K562 (cell line): ENCODE measurements around the gene EXOC6. TPM values are rescaled to one million over a fixed set of nuclear protein-coding genes. Genes with fewer than 3 reads are reported as not detected.

Source experiments
- CBFA2T3 ChIP-seq: fragments of 450-650 bp; IDR thresholded peaks from 2 replicates; pipeline ENCODE4 v1.6.1; 2017
- CTBP1 ChIP-seq: fragments of 450-650 bp; IDR thresholded peaks from 2 replicates; pipeline ENCODE4 v1.6.1; 2016; ENCODE audit warnings: borderline replicate concordance
- EP400 ChIP-seq: fragments of 450-650 bp; IDR thresholded peaks from 2 replicates; pipeline ENCODE4 v1.6.1; 2017; ENCODE audit warnings: antibody characterized with exemption, mild to moderate bottlenecking, moderate library complexity
- HINFP ChIP-seq: fragments of 450-650 bp; conservative IDR thresholded peaks from 2 replicates; pipeline ENCODE4 v1.6.1; 2016; ENCODE audit warnings: missing genetic modification characterization, low read depth, mild to moderate bottlenecking, control low read depth, missing compliant biosample characterization
- ID3 ChIP-seq, 2 experiments: fragments of 250-450 bp in 1 of 2; fragments of 450-650 bp in 1 of 2; sonication (Bioruptor Pico) in 1 of 2; IDR thresholded peaks; 2 replicates each; pipeline versions ENCODE4 v1.6.1 to v1.8.0; 2016 to 2021; ENCODE audit warnings: mild to moderate bottlenecking in 2 of 2, moderate library complexity in 2 of 2, missing compliant biosample characterization in 1 of 2, missing genetic modification characterization in 1 of 2
- KDM5B ChIP-seq: fragments of 200-600 bp; sonication (generic); IDR thresholded peaks from 2 replicates; pipeline ENCODE4 v1.6.1; 2012; ENCODE audit warnings: low read depth, mild to moderate bottlenecking, moderate library complexity, low read length, control low read depth, inconsistent platforms; ENCODE audit not compliant: insufficient replicate concordance
- LARP7 ChIP-seq: fragments of 450-650 bp; IDR thresholded peaks from 2 replicates; pipeline ENCODE4 v1.6.1; 2016
- NBN ChIP-seq: fragments of 450-650 bp; IDR thresholded peaks from 2 replicates; pipeline ENCODE4 v1.6.1; 2016; ENCODE audit warnings: low read depth, mild to moderate bottlenecking
- NFIX ChIP-seq: fragments of 250-450 bp; sonication (Bioruptor Pico); IDR thresholded peaks from 2 replicates; pipeline ENCODE4 v1.4.0; 2020; ENCODE audit warnings: low read depth, mild to moderate bottlenecking, moderate library complexity
- NR2C2 ChIP-seq, 2 experiments: fragments of 200-800 bp in 1 of 2; sonication (Bioruptor generic) in 1 of 2; sonication (generic) in 1 of 2; formaldehyde crosslinking in 1 of 2; IDR thresholded peaks; 2 replicates each; pipeline versions ENCODE4 v1.6.1 to v1.8.0; 2016 to 2022; ENCODE audit warnings: mild to moderate bottlenecking in 1 of 2, missing compliant biosample characterization in 1 of 2, missing genetic modification characterization in 1 of 2, missing genetic modification reagents in 1 of 2
- PHF21A ChIP-seq: fragments of 450-650 bp; IDR thresholded peaks from 2 replicates; pipeline ENCODE4 v1.6.1; 2017; ENCODE audit warnings: low read depth, borderline replicate concordance
- RBM15 ChIP-seq: fragments of 200-400 bp; formaldehyde crosslinking; IDR thresholded peaks from 2 replicates; pipeline ENCODE4 v1.6.1; 2018; ENCODE audit warnings: mild to moderate bottlenecking, low read length, moderate library complexity; ENCODE audit not compliant: insufficient read depth
- RCOR1 ChIP-seq, 2 experiments: IDR thresholded peaks; 2 replicates each; pipeline ENCODE4 v1.6.1; 2012; ENCODE audit warnings: low read depth in 2 of 2, low read length in 2 of 2, borderline replicate concordance in 1 of 2, improper control_type of control experiment in 1 of 2
- SAP30 ChIP-seq: fragments of 200-600 bp; sonication (generic); IDR thresholded peaks from 2 replicates; pipeline ENCODE4 v1.6.1; 2012; ENCODE audit warnings: borderline replicate concordance, low read depth, mild to moderate bottlenecking, moderate library complexity, low read length, control low read depth, inconsistent platforms; ENCODE audit not compliant: insufficient read depth, poor library complexity, severe bottlenecking
- SMAD1 ChIP-seq: fragments of 150-350 bp; IDR thresholded peaks from 2 replicates; pipeline ENCODE4 v1.6.1; 2014; ENCODE audit warnings: low read length, low read depth; ENCODE audit not compliant: partially characterized antibody
- SMAD3 ChIP-seq: fragments of 450-650 bp; formaldehyde crosslinking; conservative IDR thresholded peaks from 2 replicates; pipeline ENCODE4 v1.4.0; 2020; ENCODE audit warnings: mild to moderate bottlenecking
- SRSF3 ChIP-seq: fragments of 200-400 bp; formaldehyde crosslinking; IDR thresholded peaks from 2 replicates; pipeline ENCODE4 v1.6.1; 2016; ENCODE audit warnings: mild to moderate bottlenecking, low read length, moderate library complexity; ENCODE audit not compliant: insufficient read depth
- ZNF41 ChIP-seq: fragments of 250-450 bp; sonication (Bioruptor Pico); conservative IDR thresholded peaks from 2 replicates; pipeline ENCODE4 v1.4.0; 2020; ENCODE audit warnings: mild to moderate bottlenecking
- ZNF75A ChIP-seq: fragments of 450-650 bp; formaldehyde crosslinking; IDR thresholded peaks from 2 replicates; pipeline ENCODE4 v1.4.0; 2020; ENCODE audit warnings: mild to moderate bottlenecking
- ZNF780A ChIP-seq: fragments of 250-450 bp; sonication (Bioruptor Pico); IDR thresholded peaks from 2 replicates; pipeline ENCODE4 v1.5.0; 2021; ENCODE audit warnings: mild to moderate bottlenecking
- polyA plus RNA-seq, 8 experiments: library from polyadenylated mRNA; depleted of rRNA in 4 of 8; stranded (reverse) in 5 of 8; unstranded in 3 of 8; fragments of >200 nt; fragmentation: Nextera tagmentation in 2 of 8; fragmentation: Illumina TruSeq in 1 of 8; extraction: Ambion mirVana in 2 of 8; extraction: Trizol in 1 of 8; gene quantifications; 2 replicates each; pipeline versions ENCODE4 v1.2.1 to v1.2.3, GENCODE V29; 2011 to 2014; ENCODE audit warnings: inconsistent platforms in 1 of 8, missing spikeins in 1 of 8
- total RNA-seq, 7 experiments: library from RNA; depleted of rRNA in 6 of 7; stranded (reverse); fragments of >200 nt in 6 of 7; fragmentation: Illumina TruSeq in 2 of 7; extraction: Trizol in 2 of 7; gene quantifications; 2 replicates each; pipeline versions ENCODE4 v1.2.1 to v1.2.3, GENCODE V29; 2011 to 2021; ENCODE audit warnings: low replicate concordance in 1 of 7
- TF ChIP-seq, protein P1 (sequence below), 3 experiments: fragments of 200-800 bp in 1 of 3; sonication (Bioruptor generic) in 1 of 3; sonication (generic) in 1 of 3; formaldehyde crosslinking in 1 of 3; IDR thresholded peaks; 2 replicates each; pipeline versions ENCODE4 v1.6.1 to v1.8.0; 2016 to 2022; ENCODE audit warnings: mild to moderate bottlenecking in 2 of 3, missing compliant biosample characterization in 2 of 3, missing genetic modification characterization in 2 of 3, missing genetic modification reagents in 1 of 3
- TF ChIP-seq, protein P2 (sequence below): fragments of 250-450 bp; sonication (Bioruptor Pico); IDR thresholded peaks from 2 replicates; pipeline ENCODE4 v1.8.0; 2021; ENCODE audit warnings: mild to moderate bottlenecking, moderate library complexity

Gene EXOC6
- total and polyA plus RNA-seq, 9 of the 15 experiments (the other 6 are each of a cell fraction or from before 2014, with no cell fraction given), result 13.9 to 42.8 (median 24.9) TPM

DNA sequence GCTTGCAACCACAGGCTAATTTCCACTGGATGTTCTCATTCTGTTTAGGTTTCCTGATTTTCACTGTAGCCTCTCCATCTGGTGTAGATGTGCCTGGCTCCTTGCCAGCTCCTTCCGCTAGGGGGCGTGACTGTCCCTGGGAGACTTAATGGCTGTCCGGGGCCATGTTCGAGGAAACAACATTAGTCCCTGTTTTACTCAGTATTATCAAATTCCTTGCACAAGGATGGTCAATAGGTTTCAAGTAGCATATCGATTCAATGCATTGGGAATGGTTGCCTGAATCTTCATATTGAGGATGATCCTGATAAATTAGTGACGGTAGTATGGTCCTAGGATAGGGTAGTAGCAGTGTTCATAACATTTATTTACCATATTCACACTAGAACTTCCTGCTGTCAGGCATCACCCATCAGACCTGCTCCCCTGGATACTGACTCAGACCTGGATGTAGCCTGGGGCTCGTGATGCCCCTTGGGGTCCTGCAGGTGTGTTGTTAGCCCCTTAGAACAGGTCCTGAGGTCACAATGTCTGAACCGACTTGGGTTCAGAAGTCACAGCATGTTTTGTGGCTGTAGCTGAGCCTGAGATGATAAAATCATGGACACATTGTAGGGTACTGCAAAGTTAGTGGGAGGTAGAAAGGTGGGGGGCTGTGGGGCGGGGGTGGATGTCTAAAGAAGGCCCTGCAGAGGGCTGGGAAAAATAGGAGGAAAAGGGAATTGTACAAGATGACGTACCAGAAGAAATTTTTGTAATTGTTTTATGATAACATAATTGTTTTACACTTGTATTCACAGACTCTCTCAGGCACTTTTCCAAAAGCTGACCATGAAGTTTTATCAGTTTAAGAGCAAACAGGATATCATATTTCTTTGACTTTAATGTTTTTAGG lies 8.9 kb upstream of the EXOC6 start (continued):
- no peak for TF ChIP-seq NR2C2 (CRISPR knock-in tag; IDR thresholded peaks at IDR 0.05)
- TF ChIP-seq NR2C2 (tag; IDR thresholded peaks at IDR 0.05), result peak; percentile 26; the same call in 1 of the 2 replicates
- TF ChIP-seq HINFP (tag), result no peak
- TF ChIP-seq, protein P1, sequence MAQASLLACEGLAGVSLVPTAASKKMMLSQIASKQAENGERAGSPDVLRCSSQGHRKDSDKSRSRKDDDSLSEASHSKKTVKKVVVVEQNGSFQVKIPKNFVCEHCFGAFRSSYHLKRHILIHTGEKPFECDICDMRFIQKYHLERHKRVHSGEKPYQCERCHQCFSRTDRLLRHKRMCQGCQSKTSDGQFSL (CRISPR knock-in tag; IDR thresholded peaks at IDR 0.05), result no peak
- TF ChIP-seq, protein P1 (tag; IDR thresholded peaks at IDR 0.05), result no peak
- TF ChIP-seq CTBP1, result peak; percentile 20; the same call in 1 of the 2 replicates
- TF ChIP-seq RCOR1 (IDR thresholded peaks at IDR 0.05; ENCODE audit: borderline replicate concordance in 1 of 2, low read depth in 2 of 2, low read length in 2 of 2), result peak in 1 of 2 experiments; percentile 37; a peak in 1 of 4 replicates
- TF ChIP-seq EP400, result peak; percentile 36; the same call in 1 of the 2 replicates
- no peak for TF ChIP-seq SMAD3
- TF ChIP-seq, protein P2, sequence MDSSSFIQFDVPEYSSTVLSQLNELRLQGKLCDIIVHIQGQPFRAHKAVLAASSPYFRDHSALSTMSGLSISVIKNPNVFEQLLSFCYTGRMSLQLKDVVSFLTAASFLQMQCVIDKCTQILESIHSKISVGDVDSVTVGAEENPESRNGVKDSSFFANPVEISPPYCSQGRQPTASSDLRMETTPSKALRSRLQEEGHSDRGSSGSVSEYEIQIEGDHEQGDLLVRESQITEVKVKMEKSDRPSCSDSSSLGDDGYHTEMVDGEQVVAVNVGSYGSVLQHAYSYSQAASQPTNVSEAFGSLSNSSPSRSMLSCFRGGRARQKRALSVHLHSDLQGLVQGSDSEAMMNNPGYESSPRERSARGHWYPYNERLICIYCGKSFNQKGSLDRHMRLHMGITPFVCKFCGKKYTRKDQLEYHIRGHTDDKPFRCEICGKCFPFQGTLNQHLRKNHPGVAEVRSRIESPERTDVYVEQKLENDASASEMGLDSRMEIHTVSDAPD, result no peak
- TF ChIP-seq ZNF41 (CRISPR knock-in tag), result no peak
- TF ChIP-seq PHF21A, result no peak
- TF ChIP-seq SMAD1, result peak; percentile 27
- no peak for TF ChIP-seq ZNF780A (CRISPR knock-in tag)
- peak; percentile 77 for TF ChIP-seq NFIX (CRISPR knock-in tag)
- TF ChIP-seq NBN, result no peak
- no peak for TF ChIP-seq RBM15
- no peak for TF ChIP-seq LARP7
- no peak for TF ChIP-seq ZNF75A (CRISPR knock-in tag)
- TF ChIP-seq SAP30, result no peak
- no peak for TF ChIP-seq KDM5B
- TF ChIP-seq CBFA2T3, result no peak
- no peak for TF ChIP-seq SRSF3
- no peak for TF ChIP-seq ID3 (CRISPR knock-in tag; IDR thresholded peaks at IDR 0.05)
- peak; percentile 67 for TF ChIP-seq ID3 (tag; IDR thresholded peaks at IDR 0.05)
